Upper lobe of right lung (tissue), 1 donor: ENCODE results near the gene MYH13. TPM values are rescaled to one million over a fixed set of nuclear protein-coding genes. Genes with fewer than 3 reads are reported as not detected.

Experiments
- ATAC-seq: fragments of 200-7000 bp; cut with Tn5 transposase; one replicate; pipeline ENCODE4 v1.9.1; 2020; ENCODE audit warnings: mild to moderate bottlenecking, moderate library complexity
- DNase-seq: peaks from one replicate; pipeline ENCODE4 v3.0.0-alpha.2; 2020
- H3K27ac ChIP-seq: fragments of 200-600 bp; one replicate; pipeline ENCODE4 v1.8.0; 2022
- H3K27me3 ChIP-seq: fragments of 200-600 bp; one replicate; pipeline ENCODE4 v1.8.0; 2022; ENCODE audit warnings: mild to moderate bottlenecking
- H3K36me3 ChIP-seq: fragments of 200-600 bp; one replicate; pipeline ENCODE4 v1.8.0; 2022
- H3K4me1 ChIP-seq: fragments of 200-600 bp; one replicate; pipeline ENCODE4 v1.8.0; 2022
- H3K4me3 ChIP-seq: fragments of 200-600 bp; one replicate; pipeline ENCODE4 v1.8.0; 2022; ENCODE audit warnings: mild to moderate bottlenecking
- H3K9me3 ChIP-seq: fragments of 200-600 bp; one replicate; pipeline ENCODE4 v1.8.0; 2022
- intact Hi-C: fragments of 100-400 bp; cut with DNase I; formaldehyde crosslinking; loops from one replicate; pipeline ENCODE4 v1.11.0; 2022
- long read RNA-seq: library from polyadenylated mRNA; unstranded; transcript quantifications from one replicate; pipeline ENCODE4 v2.0.0, GENCODE V29; 2021
- total RNA-seq: library from RNA; stranded (reverse); fragmentation: NEBNext Ultra II Directional; extraction: Animal tissue kit (Norgen Biotek cat#: 25700); gene quantifications from one replicate; pipeline ENCODE4 v1.2.1, GENCODE V29; 2021
- TF ChIP-seq, protein P1 (sequence below): fragments of 200-600 bp; IDR thresholded peaks from one replicate; pipeline ENCODE4 v1.8.0; 2022; ENCODE audit warnings: antibody characterized with exemption
- donor health status: DM: no; HTN: yes; CAD: no; lungs with severe emphysema.

MYH13 gene
- not detected for total RNA-seq
- long read RNA-seq: 0 reads

DNA sequence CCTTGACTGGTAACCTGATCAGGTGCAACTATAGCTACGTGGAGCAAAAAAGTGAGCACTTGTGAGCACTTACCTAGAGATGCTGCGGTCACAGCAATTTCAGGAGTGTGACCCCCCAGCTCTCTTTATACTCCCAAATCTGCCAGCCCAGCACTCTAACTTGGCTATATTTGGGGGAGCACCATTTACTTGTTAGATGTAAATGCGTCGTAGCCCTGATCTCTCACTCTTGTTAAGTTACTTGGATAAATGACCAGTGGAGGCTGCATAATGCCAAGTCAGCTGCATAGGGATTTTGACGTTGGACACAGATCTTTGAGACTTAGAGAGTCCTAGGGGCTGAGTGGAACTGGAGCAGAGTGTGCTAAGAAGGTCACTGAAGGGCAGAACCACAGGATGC is at the start of gene MYH13:
MYH13 (minus strand) TSS at position 101 of the 400 bp plus-strand sequence. CDS start 8,476 bp downstream, outside the sequence.
- no peaks in the 10 kb centered on the region for H3K36me3 ChIP-seq
- no peaks in the 10 kb centered on the region for H3K4me1 ChIP-seq
- no peak within 1 kb of the TSS for H3K27ac ChIP-seq
- TF ChIP-seq, protein P1, sequence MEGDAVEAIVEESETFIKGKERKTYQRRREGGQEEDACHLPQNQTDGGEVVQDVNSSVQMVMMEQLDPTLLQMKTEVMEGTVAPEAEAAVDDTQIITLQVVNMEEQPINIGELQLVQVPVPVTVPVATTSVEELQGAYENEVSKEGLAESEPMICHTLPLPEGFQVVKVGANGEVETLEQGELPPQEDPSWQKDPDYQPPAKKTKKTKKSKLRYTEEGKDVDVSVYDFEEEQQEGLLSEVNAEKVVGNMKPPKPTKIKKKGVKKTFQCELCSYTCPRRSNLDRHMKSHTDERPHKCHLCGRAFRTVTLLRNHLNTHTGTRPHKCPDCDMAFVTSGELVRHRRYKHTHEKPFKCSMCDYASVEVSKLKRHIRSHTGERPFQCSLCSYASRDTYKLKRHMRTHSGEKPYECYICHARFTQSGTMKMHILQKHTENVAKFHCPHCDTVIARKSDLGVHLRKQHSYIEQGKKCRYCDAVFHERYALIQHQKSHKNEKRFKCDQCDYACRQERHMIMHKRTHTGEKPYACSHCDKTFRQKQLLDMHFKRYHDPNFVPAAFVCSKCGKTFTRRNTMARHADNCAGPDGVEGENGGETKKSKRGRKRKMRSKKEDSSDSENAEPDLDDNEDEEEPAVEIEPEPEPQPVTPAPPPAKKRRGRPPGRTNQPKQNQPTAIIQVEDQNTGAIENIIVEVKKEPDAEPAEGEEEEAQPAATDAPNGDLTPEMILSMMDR: no peak
- no peak for ATAC-seq
- H3K9me3 ChIP-seq: no peaks in the 10 kb centered on the region
- H3K4me3 ChIP-seq: no peak within 1 kb of the TSS
- no peaks in the 10 kb centered on the region for H3K27me3 ChIP-seq
- no peak for DNase-seq
- intact Hi-C loops: no loop called here

DNA sequence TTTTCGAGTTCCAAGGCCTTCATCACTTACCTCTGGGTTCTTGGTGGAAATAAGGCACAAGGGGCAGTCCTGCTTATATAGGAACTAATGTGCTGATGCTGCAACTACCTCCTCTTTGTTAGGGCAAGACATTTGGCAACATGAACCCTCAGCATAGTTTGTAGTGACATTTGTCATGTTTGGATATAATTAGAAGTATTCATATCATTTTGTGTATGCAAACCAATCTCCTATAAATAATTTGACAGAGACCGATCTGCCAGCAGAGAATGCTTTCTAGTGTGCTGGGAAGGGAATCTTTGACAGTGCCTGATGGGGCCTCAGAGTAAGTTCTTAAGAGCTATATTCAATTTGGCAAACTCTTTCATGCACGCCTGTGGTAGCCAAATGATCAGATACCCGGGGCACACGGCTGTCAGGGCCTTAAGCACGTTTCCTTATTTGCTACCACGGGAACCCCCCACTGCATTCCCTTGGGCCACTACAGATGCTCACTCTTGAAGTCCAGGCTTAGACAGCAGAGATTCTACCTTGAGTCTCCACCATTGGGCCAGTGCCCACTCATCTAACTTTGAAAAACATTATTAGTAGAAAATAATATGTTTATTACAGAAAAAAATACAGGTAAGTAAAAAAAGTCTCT is 49.2 kb upstream of the MYH13 start, which contains the start of gene MYH8:
MYH8 (minus strand) TSS at position 51 of the 643 bp plus-strand sequence. CDS start 1,723 bp downstream, outside the sequence.
- no peak within 1 kb of the TSS for H3K27ac ChIP-seq
- no peaks in the 10 kb centered on the region for H3K4me1 ChIP-seq
- DNase-seq (no peak), ATAC-seq (no peak)
- no peak within 1 kb of the TSS for H3K4me3 ChIP-seq
- no peaks in the 10 kb centered on the region for H3K27me3 ChIP-seq
- TF ChIP-seq, protein P1: no peak
- H3K9me3 ChIP-seq: no peaks in the 10 kb centered on the region
- intact Hi-C loops: no loop called here
- H3K36me3 ChIP-seq: no peaks in the 10 kb centered on the region

DNA sequence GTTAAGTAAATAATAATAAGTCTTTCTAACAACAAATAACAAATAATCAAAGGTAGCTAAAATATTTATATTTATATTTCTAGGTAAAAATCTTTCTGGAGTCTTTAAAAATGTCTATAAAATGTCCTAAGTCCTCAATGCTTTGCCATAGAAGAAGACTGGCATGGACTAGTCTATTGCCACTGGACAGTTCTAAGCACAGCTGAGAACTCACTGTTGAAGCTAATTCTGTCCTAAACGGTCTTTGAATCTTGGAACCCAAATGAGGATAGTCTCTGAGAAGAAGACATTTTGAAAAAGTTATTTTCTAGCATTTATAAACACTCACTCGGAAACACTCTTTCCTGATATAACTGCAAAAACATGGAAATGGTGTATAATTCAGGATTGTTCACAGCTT is 48.4 kb upstream of the MYH13 start:
- TF ChIP-seq, protein P1: no peak
- H3K4me3 ChIP-seq: no peak overlapping the region

DNA sequence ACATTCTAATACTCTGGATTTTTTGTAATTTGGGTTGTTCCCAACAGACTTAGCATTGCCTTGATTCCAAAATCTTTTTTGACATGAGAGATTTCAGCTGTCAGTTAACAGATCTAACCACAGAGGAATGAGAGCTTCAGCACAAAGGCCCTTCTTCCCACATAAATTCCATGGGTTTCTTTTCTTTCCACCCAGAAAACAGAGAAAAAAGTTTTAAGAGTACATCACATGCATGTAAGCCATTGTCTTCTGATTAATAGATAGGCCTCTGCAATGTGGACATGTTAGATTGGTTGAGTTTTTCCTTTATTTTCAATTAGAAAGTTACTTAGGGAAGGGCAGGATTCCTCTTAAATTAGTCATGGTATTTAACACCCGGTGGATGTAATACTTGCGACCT is 48.0 kb upstream of the MYH13 start:
- H3K4me3 ChIP-seq: no peak overlapping the region
- H3K9me3 ChIP-seq: no peaks in the 10 kb centered on the region
- H3K27ac ChIP-seq: no peak overlapping the region
- H3K4me1 ChIP-seq: no peaks in the 10 kb centered on the region
- DNase-seq (no peak), ATAC-seq (no peak)
- H3K36me3 ChIP-seq: no peaks in the 10 kb centered on the region
- no peaks in the 10 kb centered on the region for H3K27me3 ChIP-seq
- TF ChIP-seq, protein P1: no peak
- intact Hi-C loops: no loop called here

More for the DNA sequence above, 48.4 kb upstream of the MYH13 start:
- DNase-seq (no peak), ATAC-seq (no peak)
- intact Hi-C loops: no loop called here
- no peaks in the 10 kb centered on the region for H3K4me1 ChIP-seq
- H3K27me3 ChIP-seq: no peaks in the 10 kb centered on the region
- no peaks in the 10 kb centered on the region for H3K9me3 ChIP-seq
- no peaks in the 10 kb centered on the region for H3K36me3 ChIP-seq
- H3K27ac ChIP-seq: no peak overlapping the region

DNA sequence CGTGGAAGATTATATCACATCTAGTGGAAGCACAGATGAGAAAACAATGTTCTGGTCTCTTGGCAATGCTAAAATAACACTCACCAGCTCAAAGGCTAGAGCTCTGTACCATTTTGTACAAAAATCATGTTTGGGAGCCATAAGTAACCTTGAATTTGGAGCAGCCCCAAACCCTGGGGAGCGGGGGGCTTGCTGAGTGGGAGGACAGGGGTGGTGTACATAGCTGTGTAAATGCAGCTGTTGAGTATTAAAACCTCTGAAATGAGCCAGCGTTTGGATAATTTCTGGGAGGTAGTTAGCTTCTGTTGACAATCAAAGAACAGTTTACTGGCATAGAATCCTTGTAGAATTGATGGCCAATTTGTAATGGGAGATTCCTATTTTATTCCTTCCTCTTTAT is 44.6 kb upstream of the MYH13 start:
- no peaks in the 10 kb centered on the region for H3K9me3 ChIP-seq
- ATAC-seq: no peak
- H3K27me3 ChIP-seq: no peaks in the 10 kb centered on the region
- intact Hi-C loops: no loop called here
- TF ChIP-seq, protein P1: no peak
- H3K4me3 ChIP-seq: no peak overlapping the region
- no peaks in the 10 kb centered on the region for H3K36me3 ChIP-seq
- DNase-seq: no peak
- no peaks in the 10 kb centered on the region for H3K4me1 ChIP-seq
- H3K27ac ChIP-seq: no peak overlapping the region

DNA sequence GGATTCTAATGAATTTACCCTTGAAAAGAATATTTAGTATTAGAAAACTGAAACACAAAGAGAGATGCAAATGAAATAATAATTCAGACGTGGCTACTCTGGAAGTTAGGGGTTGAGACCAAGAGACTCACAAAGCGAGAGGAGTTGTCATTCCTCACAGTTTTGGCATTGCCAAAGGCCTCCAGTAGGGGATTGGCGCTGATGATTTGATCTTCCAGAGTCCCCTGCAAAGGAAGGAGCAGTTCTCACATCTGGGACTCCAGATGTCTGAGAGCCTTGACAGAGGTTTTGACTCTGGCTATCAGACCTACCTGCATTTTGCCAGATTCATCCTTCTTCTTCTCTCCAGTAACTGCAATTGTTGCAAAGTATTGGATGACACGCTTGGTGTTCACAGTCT is 42.4 kb upstream of the MYH13 start:
- no peaks in the 10 kb centered on the region for H3K27me3 ChIP-seq
- no peak overlapping the region for H3K4me3 ChIP-seq
- no peak overlapping the region for H3K27ac ChIP-seq
- DNase-seq (no peak), ATAC-seq (no peak)
- no peaks in the 10 kb centered on the region for H3K36me3 ChIP-seq
- TF ChIP-seq, protein P1: no peak
- no peaks in the 10 kb centered on the region for H3K9me3 ChIP-seq
- H3K4me1 ChIP-seq: no peaks in the 10 kb centered on the region
- intact Hi-C loops: no loop called here
